Measurements from ENCODE around the gene GPR179. TPM values are rescaled to one million over a fixed set of nuclear protein-coding genes. Genes with fewer than 3 reads are reported as not detected.

Gene GPR179
- total RNA-seq, 1 experiment from 2014 or later, result 0.17 TPM

DNA sequence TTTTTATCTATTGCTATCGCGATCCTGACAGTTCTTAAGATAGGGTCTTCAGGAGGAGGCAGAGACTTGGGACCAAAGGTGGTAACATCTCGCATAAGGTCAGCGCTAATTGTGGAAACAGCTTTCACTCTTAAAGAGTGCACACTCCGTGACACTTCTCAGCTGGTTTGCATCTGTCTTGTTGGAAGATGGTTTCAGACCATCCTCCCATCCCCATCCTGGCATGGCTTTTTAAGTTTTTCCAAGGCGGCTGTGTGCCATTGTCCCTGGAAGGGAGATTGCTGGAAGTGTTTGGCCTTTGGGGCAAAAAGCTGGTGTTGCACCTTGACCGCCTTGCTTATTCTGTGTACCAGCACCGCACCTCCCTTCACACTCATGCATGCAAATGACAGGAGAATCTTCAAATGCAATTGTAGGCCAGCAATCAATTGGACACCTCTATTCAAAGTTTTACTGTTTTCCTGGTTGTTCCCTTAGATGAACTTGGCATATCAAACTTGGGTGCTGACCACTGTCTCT lies 9.4 kb upstream of the GPR179 start:
- ChIA-PET POLR2A (no interaction called here), RAD21 (ENCODE audit: low non-redundant PET in 1 of 2, low total read pairs in 2 of 2, uncharacterized antibody in 2 of 2, unreplicated experiment in 2 of 2) (no interaction called here), CTCF (no interaction called here)
- Histone ChIP-seq H3K4me2 (ENCODE audit: low read length) (peak overlapping the region; percentile 73), H3K27ac (ENCODE audit: low read depth, low read length) (no peak overlapping the region), H3K4me1 (ENCODE audit: control insufficient read depth in 1 of 2, insufficient read depth in 2 of 2, low read length in 2 of 2) (peaks cover 4 to 32% of the 10 kb centered on the region in 2 experiments; a peak in 3 of 4 replicates), H3K36me3 (ENCODE audit: control insufficient read depth in 1 of 2, insufficient read depth in 2 of 2, low read length in 2 of 2) (no peaks in the 10 kb centered on the region), H3K9me3 (ENCODE audit: control insufficient read depth in 1 of 2, insufficient read depth in 1 of 2, low read depth in 1 of 2, low read length in 2 of 2) (no peaks in the 10 kb centered on the region), H3K79me2 (ENCODE audit: insufficient read depth, low read length) (peaks cover 50% of the 10 kb centered on the region), H3K9ac (ENCODE audit: low read length) (peak overlapping the region; percentile 76), H3K9me2 (ENCODE audit: insufficient read depth) (no peaks in the 10 kb centered on the region), H3K27me3 (ENCODE audit: insufficient read depth, low read length) (no peaks in the 10 kb centered on the region), H4K20me1 (ENCODE audit: insufficient read depth) (0 out of 2 replicates have a peak, but pooled peaks cover 3% of the 10 kb centered on the region), H2AFZ (ENCODE audit: low read depth, low read length, poor library complexity, severe bottlenecking) (no peak overlapping the region), H3K4me3 (replicated peaks in 1 of 2; ENCODE audit: low read depth in 1 of 2, low read length in 2 of 2) (peak overlapping the region; percentile 58 to 68)
- ATAC-seq (no peak), DNase-seq (ENCODE audit: low read depth, low spot score) (no peak)
- intact Hi-C loops (cut with micrococcal nuclease), result loop anchor here (10.0 kb wide), 1 partner anchor 132 kb away; no protein-coding TSS in a partner anchor
- TF ChIP-seq FOSL1 (IDR thresholded peaks at IDR 0.05; ENCODE audit: low read depth) (no peak), POLR2AphosphoS5 (IDR thresholded peaks at IDR 0.05; ENCODE audit: low read depth, low read length) (0 out of 2 replicates have a peak, but pooled peaks have one; percentile 17)
- BruUV-seq (replicated peaks), result no TSS peak

GRCh38 chr17:38352245-38353085 lies 8.7 kb upstream of the GPR179 start:
- H3K9me3 ChIP-seq (ENCODE audit: control insufficient read depth in 1 of 2, insufficient read depth in 1 of 2, low read depth in 1 of 2, low read length in 2 of 2), result no peaks in the 10 kb centered on the region
- H3K4me3 ChIP-seq (replicated peaks in 1 of 2; ENCODE audit: low read depth in 1 of 2, low read length in 2 of 2), result peak overlapping the region; percentile 58 to 68
- peak overlapping the region; percentile 60; the same call in 1 of the 2 replicates for H3K27ac ChIP-seq (ENCODE audit: low read depth, low read length)
- peaks cover 43% of the 10 kb centered on the region for H3K79me2 ChIP-seq (ENCODE audit: insufficient read depth, low read length)
- RAD21 ChIA-PET (ENCODE audit: low non-redundant PET in 1 of 2, low total read pairs in 2 of 2, uncharacterized antibody in 2 of 2, unreplicated experiment in 2 of 2), result no interaction called here
- POLR2A ChIA-PET, result no interaction called here
- H3K27me3 ChIP-seq (ENCODE audit: insufficient read depth, low read length), result no peaks in the 10 kb centered on the region
- peak overlapping the region; percentile 73 for H3K4me2 ChIP-seq (ENCODE audit: low read length)
- TF ChIP-seq SIN3A (IDR thresholded peaks at IDR 0.05; ENCODE audit: low read depth) (no peak), CBX3 (IDR thresholded peaks at IDR 0.05; ENCODE audit: low read depth) (no peak), CEBPB (IDR thresholded peaks at IDR 0.05; ENCODE audit: low read depth) (no peak), TCF7L2 (IDR thresholded peaks at IDR 0.05; ENCODE audit: borderline replicate concordance, extremely low read depth, insufficient read depth, insufficient read length) (no peak), ATF3 (IDR thresholded peaks at IDR 0.05) (no peak), RAD21 (IDR thresholded peaks at IDR 0.05; ENCODE audit: low read depth) (no peak), EZH2 (IDR thresholded peaks at IDR 0.05) (no peak), ELF1 (IDR thresholded peaks at IDR 0.05; ENCODE audit: borderline replicate concordance, low read depth) (no peak), EGR1 (IDR thresholded peaks at IDR 0.05; ENCODE audit: low read depth) (no peak), ZFX (IDR thresholded peaks at IDR 0.05) (no peak), FOSL1 (IDR thresholded peaks at IDR 0.05; ENCODE audit: low read depth) (no peak), ZNF274 (IDR thresholded peaks at IDR 0.05; ENCODE audit: low read depth, low read length) (no peak), YY1 (IDR thresholded peaks at IDR 0.05; ENCODE audit: extremely low read depth, insufficient replicate concordance, low read depth, low read length) (no peak), MAX (IDR thresholded peaks at IDR 0.05) (no peak)
- TF ChIP-seq, protein P1, sequence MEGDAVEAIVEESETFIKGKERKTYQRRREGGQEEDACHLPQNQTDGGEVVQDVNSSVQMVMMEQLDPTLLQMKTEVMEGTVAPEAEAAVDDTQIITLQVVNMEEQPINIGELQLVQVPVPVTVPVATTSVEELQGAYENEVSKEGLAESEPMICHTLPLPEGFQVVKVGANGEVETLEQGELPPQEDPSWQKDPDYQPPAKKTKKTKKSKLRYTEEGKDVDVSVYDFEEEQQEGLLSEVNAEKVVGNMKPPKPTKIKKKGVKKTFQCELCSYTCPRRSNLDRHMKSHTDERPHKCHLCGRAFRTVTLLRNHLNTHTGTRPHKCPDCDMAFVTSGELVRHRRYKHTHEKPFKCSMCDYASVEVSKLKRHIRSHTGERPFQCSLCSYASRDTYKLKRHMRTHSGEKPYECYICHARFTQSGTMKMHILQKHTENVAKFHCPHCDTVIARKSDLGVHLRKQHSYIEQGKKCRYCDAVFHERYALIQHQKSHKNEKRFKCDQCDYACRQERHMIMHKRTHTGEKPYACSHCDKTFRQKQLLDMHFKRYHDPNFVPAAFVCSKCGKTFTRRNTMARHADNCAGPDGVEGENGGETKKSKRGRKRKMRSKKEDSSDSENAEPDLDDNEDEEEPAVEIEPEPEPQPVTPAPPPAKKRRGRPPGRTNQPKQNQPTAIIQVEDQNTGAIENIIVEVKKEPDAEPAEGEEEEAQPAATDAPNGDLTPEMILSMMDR (IDR thresholded peaks at IDR 0.05 in 2 of 3, conservative IDR thresholded peaks at IDR 0.05 in 1 of 3; ENCODE audit: borderline replicate concordance in 1 of 3, insufficient read depth in 1 of 3, low read depth in 2 of 3, low read length in 2 of 3), result no peak
- H4K20me1 ChIP-seq (ENCODE audit: insufficient read depth), result 0 out of 2 replicates have a peak, but pooled peaks cover 3% of the 10 kb centered on the region
- no TSS peak for BruUV-seq (replicated peaks)
- H3K9ac ChIP-seq (ENCODE audit: low read length), result peak overlapping the region; percentile 76
- no peaks in the 10 kb centered on the region for H3K36me3 ChIP-seq (ENCODE audit: control insufficient read depth in 1 of 2, insufficient read depth in 2 of 2, low read length in 2 of 2)
- DNase-seq (ENCODE audit: low read depth, low spot score) (no peak), ATAC-seq (peak; percentile 14; the same call in 1 of the 2 replicates)
- no peaks in the 10 kb centered on the region for H3K9me2 ChIP-seq (ENCODE audit: insufficient read depth)
- intact Hi-C loops (cut with micrococcal nuclease), result loop anchor here (10.0 kb wide), 1 partner anchor 132 kb away; no protein-coding TSS in a partner anchor
- CTCF ChIA-PET, result interaction anchor here (1.1 kb wide), 1 partner anchor 63 kb away, joined by 4 read pairs; no protein-coding TSS in a partner anchor
- H3K4me1 ChIP-seq (ENCODE audit: control insufficient read depth in 1 of 2, insufficient read depth in 2 of 2, low read length in 2 of 2), result peaks cover 4 to 32% of the 10 kb centered on the region in 2 experiments; a peak in 3 of 4 replicates
- no peak overlapping the region for H2AFZ ChIP-seq (ENCODE audit: low read depth, low read length, poor library complexity, severe bottlenecking)

All from HCT116 (cell line).